ENCODE results near the gene TOR1B.
"Not testable (repeated sequence)": the region's sequence is repeated elsewhere in the genome, so short reads cannot be mapped to it uniquely, and the experiment has no call there.

Gene TOR1B, protein sequence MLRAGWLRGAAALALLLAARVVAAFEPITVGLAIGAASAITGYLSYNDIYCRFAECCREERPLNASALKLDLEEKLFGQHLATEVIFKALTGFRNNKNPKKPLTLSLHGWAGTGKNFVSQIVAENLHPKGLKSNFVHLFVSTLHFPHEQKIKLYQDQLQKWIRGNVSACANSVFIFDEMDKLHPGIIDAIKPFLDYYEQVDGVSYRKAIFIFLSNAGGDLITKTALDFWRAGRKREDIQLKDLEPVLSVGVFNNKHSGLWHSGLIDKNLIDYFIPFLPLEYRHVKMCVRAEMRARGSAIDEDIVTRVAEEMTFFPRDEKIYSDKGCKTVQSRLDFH

GRCh38 chr9:129802833-129803675, at the start of gene TOR1B:
Gene TOR1B, plus strand, starts transcription at chr9:129803184. Its CDS starts 29 bp downstream, at chr9:129803213.
- FAIRE-seq: no peak

- FAIRE-seq: no peak
Measured at GRCh38 chr9:129755151-129755550, 47.8 kb upstream of the TOR1B start.

- no peak for FAIRE-seq
Measured at GRCh38 chr9:129756191-129756590, 46.8 kb upstream of the TOR1B start.

DNA sequence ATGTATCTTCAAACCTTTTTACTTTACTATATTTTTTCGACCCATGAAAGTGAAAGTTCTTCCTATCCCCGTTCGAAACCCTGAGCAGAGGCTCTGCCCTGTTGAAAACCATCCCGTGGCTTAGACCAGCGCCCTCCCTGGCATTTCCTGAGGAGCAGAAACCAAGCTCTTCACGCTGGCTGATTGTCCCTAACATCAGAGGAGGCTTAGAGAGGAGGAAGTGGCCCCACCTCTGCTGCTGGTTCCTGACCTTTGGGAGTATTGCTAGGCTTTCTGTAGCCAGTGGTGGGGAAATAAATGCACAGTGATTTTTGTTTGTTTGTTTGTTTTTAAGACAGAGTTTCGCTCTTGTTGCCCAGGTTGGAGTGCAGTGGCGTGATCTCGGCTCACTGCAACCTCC, 45.9 kb upstream of the TOR1B start:
- FAIRE-seq: no peak

DNA sequence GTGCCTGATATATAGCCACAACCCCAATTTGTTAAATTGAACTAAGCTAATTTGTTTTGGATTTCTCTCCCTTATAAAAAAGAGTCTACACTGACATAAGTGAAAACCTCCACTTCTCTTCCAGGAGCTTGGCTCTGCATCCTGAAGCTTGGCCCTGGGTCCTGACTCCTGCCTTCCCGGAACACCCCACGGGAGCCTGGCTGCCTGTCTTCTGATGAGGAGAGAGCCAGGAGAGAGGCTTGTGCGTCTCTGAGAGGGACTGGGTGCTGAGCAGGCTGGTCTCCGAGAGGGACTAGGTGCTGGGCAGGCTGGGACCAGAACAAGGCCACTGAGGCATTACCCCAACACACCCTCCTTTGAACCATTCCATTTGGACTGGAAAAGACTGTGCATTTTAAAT, 43.7 kb upstream of the TOR1B start:
- FAIRE-seq: no peak

DNA sequence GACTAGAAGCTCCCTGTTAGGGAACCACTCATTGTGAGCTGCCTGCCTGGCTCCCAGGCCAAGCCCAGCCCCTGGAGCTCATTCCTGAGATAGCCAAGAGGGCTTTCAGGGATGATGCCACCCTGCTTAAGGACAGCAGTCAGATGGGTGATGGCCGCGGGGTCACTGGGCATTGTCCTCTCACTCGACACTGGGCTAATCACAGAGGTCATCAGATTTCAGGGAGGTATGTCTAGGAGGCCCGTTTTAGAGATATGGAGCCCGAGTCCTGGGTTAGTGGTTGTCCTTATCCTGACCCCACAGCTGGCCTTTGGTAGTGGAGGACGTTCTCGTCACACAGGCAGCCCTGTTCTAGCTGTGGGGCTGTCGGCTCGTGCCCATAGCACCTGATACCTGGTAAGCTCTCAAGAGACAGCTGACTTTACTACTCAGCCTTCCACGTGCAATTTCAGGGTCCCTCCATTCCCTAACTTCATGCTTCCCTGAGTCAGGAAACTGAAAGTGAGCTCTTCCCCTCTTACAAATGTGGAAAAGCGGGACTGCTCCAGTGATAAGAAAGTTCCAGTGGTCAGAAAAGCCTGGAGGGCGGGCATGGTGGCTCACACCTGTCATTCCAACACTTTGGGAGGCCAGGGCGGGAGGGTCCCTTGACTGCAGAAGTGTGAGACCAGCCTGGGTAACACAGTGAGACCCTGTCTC, 43.0 kb upstream of the TOR1B start:
- FAIRE-seq: no peak

GRCh38 chr9:129760784-129761183, 42.2 kb upstream of the TOR1B start:
- not testable (repeated sequence) for FAIRE-seq

- no peak for FAIRE-seq
Measured at GRCh38 chr9:129761293-129761900, 41.6 kb upstream of the TOR1B start.

DNA sequence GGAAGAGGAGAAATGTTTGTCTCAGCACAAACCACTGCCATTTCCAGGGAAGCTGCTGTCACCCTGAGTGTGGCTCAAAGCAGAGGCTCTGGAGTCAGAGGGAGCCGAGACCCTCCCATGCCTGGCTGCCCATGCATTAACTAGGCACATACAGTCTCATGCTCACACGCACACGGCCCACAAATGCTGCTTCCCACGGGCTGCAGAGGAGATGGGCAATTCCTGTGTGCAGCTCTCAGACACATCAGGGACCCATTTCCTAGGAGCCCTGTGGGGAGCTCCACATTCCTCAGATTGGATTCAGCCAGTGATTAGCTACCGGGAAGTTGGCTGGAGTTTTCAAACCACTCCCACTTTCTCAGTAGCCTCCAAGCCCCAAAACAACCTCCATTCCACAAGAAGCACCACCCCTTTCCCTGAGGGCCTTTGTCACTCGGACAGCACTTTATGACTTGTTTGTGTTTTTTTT, 41.0 kb upstream of the TOR1B start:
- FAIRE-seq: no peak

- FAIRE-seq: not testable (repeated sequence)
Measured at GRCh38 chr9:129762370-129762984, 40.5 kb upstream of the TOR1B start.

DNA sequence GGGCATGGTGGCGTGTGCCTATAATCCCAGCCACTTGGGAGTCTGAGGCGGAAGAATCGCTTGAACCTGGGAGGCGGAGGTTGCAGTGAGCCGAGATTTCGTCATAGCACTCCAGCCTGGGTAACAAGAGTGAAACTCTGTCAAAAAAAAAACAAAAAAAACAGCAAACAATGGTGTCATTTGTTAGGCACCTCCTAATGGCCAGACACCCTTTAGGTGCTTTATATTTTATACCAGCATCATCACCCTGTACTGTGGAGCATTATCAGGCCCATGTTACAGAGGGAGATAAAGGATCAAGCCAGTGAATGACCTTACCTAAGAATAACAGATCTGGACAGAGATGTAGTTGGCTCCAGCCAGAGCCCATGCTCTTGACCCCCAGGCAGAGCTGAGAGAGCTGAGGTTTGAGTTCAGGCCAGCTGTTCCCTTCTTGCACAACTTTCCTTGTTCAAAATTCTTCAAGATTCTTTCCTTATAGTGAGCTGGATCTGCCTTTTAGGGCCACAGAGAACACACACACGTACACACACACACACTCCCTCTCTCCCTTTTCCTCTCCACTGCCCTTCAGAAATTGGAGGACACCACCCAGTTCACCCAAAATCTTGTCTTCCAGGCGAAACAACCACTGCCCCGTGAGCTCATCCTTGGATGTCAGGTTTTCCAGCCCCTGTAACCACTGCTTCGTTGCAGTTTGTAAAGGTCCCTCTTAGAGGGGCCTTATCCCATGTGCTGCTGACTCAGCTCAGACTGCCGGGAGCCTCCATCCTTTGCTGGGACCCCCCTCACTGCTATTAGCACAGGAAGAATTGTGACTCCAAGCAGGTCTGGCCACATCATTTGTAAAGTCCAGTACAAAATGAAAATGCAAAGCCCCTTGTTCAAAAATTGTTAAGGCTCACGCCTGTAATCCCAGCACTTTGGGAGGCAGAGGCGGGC, 39.7 kb upstream of the TOR1B start:
- no peak for FAIRE-seq

GRCh38 chr9:129765764-129766317, 37.1 kb upstream of the TOR1B start:
- no peak for FAIRE-seq

- FAIRE-seq: no peak
Measured at GRCh38 chr9:129768486-129768885, 34.5 kb upstream of the TOR1B start.

DNA sequence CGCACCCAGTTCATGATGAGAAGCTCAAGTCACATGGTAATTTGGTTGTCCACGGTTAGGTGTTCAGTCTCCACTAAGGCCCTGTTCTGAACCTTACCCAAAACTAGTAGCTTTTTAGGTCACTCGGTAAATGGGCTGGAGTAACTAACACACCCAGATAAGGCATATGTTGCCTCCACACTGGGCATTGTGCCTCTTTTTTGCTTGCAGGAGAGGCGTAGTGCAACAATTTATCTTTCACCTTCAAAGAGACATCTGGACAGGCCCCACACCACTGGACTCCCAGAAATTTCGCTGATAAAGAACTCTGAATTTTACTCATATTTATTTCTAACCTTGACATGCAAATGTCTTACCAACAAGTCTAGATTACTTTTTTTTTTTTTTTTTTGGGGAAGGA, 33.3 kb upstream of the TOR1B start:
- no peak for FAIRE-seq

DNA sequence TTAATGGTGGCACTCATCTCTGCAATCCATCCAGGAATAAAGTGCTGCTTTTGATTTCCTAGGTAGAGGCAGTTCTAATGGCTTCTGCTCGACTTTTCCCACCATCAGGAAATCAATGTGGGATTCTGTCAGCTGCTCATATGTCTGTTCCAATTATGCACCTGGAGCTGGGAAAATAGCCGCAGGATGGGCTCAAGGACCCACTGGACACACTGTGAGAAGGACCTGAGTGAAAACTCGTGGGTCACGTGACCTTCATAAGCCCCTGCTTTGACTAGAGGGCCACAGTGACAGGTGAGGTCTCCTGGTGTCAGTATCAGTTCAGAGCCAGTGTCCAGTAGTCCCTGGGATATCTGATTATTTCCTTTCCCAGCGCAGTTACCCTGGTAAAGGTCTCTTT, 32.2 kb upstream of the TOR1B start:
- FAIRE-seq: no peak

- no peak for FAIRE-seq
Measured at GRCh38 chr9:129773262-129774048, 29.5 kb upstream of the TOR1B start.

DNA sequence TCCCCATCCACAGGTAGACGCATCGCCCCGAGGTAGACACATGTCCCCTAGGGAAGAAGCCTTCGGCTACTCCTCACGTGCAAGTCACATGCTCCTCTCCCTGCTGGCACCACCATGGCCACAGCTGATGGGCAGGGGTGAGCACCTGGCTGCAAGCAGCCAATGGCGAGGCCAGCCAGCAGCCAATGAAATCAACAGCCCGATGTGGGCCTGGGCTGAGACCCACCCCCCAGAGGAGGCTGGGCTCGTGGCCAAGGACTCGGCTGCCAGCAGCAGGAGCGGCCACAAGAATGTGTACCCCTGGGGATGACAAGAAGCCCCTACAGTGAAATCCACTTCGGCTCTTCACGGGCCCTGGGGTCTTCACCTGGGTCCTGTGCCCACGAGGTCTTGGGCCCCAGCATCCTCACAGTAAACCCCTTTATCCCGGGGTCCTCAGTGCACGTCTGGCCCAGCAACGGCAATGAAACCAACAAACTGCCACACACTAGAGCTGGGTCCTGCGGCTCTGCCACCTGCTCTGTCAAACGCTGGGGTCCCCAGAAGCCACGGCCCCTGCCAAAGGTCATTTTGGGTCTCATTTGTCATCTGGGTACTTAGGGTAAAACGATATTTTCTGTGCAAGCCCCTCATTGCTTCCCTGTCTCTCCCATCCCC, 28.1 kb upstream of the TOR1B start:
- no peak for FAIRE-seq

DNA sequence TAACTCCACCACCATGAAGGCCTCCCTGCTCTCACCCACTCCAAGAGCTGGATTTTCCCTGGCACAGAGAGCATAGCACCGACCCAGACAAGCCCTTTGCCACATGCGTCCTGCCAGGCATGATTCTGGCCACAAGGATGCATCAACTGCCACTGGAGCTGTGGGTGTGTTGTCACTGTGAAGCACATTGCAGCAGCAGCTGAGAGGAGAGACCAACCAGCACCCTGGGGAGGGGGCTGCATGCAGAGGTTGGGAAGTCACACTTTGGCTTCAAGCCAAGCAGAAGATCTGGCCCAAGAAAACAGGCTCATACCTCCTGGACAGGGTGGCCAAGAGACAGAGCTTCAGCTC, 27.6 kb upstream of the TOR1B start:
- no peak for FAIRE-seq

DNA sequence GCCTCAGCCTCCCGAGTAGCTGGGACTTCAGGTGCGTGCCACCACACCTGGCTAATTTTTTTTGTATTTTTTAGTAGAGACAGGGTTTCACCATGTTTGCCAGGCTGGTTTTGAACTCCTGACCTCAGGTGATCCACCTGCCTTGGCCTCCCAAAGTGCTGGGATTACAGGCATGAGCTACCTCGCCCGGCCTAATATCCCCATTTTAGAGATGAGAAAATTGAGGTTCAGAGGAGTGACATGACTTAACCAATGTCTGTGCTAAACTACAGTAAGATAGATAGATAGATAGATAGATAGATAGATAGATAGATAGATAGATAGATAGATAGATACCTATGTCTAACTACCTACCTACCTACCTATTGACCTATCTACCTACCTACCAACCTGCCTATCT, 26.9 kb upstream of the TOR1B start:
- not testable (repeated sequence) for FAIRE-seq

DNA sequence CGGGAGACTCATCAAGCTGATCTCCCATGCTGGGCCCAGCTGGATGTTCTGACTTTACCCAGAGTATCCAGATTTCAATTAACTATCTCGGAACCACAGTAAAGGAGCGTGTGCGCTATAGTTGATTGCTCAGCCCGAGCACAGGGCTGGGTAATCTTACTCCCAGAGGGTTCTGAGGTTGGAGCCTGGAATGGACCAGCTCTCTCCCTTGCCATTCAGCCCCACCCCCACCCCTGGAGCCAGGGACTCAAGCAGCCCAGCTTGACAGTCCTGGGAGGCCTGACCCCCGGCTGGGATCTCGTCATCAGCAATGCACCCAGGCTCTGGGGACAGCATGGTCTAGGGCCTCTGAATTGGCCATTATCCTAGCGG, 26.4 kb upstream of the TOR1B start:
- no peak for FAIRE-seq

Measured in colon (tissue), 2 donors.